22Rv1 (cell line): ENCODE measurements around the gene KCNT2.

Source experiments
- CTCF ChIP-seq: fragments of 450-650 bp; IDR thresholded peaks from 2 replicates; pipeline ENCODE4 v1.5.1; 2017; ENCODE audit warnings: mild to moderate bottlenecking
- ZFX ChIP-seq: fragments of 450-650 bp; IDR thresholded peaks from 2 replicates; pipeline ENCODE4 v1.6.1; 2017; ENCODE audit warnings: antibody characterized with exemption, borderline replicate concordance

GRCh38 chr1:196302981-196303380, 305.3 kb downstream of the KCNT2 start:
- TF ChIP-seq CTCF (no peak), ZFX (no peak)
